ENCODE results near the gene DHDH.

DNA sequence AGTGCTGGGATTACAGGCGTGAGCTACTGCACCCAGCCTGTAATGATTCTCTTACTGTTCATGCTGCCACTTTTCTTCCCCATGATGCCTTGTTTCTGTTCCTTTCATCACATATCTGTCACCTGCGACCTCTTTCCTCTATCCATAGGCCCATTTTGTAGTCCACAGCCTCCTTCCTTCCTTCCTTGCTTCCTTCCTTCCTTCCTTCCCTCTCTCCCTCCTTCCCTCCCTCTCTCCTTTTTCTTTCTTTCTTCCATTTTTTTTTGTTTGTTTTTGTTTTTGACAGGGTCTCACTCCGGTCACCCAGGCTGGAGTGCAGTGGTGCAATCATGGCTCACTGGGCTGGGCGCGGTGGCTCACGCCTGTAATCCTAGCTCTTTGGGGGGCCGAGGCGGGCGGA lies 55.4 kb downstream of the DHDH start:
- TF ChIP-seq, protein P1, sequence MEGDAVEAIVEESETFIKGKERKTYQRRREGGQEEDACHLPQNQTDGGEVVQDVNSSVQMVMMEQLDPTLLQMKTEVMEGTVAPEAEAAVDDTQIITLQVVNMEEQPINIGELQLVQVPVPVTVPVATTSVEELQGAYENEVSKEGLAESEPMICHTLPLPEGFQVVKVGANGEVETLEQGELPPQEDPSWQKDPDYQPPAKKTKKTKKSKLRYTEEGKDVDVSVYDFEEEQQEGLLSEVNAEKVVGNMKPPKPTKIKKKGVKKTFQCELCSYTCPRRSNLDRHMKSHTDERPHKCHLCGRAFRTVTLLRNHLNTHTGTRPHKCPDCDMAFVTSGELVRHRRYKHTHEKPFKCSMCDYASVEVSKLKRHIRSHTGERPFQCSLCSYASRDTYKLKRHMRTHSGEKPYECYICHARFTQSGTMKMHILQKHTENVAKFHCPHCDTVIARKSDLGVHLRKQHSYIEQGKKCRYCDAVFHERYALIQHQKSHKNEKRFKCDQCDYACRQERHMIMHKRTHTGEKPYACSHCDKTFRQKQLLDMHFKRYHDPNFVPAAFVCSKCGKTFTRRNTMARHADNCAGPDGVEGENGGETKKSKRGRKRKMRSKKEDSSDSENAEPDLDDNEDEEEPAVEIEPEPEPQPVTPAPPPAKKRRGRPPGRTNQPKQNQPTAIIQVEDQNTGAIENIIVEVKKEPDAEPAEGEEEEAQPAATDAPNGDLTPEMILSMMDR (IDR thresholded peaks at IDR 0.05; ENCODE audit: insufficient read depth, low read length, poor library complexity, severe bottlenecking), result no peak
- TF ChIP-seq EZH2phosphoT487 (conservative IDR thresholded peaks at IDR 0.05; ENCODE audit: low read length), result no peak
